ENCODE data around the gene NFIB. TPM values are rescaled to one million over a fixed set of nuclear protein-coding genes. Genes with fewer than 3 reads are reported as not detected.

The NFIB gene
- total RNA-seq, 1 donor from 2014 or later: 11.6 TPM

DNA sequence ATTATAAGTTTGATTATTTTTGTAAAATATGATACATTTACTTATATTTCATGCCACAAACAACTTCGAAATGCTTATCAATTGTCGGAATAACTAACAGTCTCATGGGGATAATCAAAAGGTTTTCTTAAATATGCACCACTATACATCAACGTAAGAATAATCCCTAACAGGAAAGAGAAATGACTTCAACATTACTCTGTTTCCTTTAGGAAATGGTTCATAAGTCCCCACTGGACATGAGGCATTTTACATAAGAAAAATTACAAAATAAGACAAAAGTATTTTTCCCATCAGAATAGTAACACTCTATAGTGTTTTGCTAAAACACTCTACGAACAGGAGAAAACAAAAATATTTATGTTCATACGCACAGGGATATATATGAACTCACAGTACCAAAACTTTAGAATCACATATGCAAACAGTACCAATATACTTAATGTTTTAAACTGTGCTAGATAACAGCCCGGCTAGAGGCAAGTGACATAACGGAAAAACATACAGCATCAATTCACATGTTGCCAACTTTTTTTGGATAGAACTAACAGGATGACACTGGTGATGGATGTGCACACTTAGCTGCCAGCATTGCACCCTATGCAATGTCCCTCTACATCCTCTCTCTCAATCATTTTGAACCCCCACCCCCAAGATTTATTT, 120.5 kb downstream of the NFIB start:
- Histone ChIP-seq H3K4me3 (ENCODE audit: low read depth, low read length) (no peak overlapping the region), H3K27me3 (ENCODE audit: control insufficient read depth, insufficient read depth, low read length) (no peaks in the 10 kb centered on the region), H3K36me3 (ENCODE audit: control insufficient read depth, insufficient read depth, low read length) (no peaks in the 10 kb centered on the region)
- DNase-seq (ENCODE audit: low read depth) (no peak), FAIRE-seq (no peak)
- TF ChIP-seq, protein P1, sequence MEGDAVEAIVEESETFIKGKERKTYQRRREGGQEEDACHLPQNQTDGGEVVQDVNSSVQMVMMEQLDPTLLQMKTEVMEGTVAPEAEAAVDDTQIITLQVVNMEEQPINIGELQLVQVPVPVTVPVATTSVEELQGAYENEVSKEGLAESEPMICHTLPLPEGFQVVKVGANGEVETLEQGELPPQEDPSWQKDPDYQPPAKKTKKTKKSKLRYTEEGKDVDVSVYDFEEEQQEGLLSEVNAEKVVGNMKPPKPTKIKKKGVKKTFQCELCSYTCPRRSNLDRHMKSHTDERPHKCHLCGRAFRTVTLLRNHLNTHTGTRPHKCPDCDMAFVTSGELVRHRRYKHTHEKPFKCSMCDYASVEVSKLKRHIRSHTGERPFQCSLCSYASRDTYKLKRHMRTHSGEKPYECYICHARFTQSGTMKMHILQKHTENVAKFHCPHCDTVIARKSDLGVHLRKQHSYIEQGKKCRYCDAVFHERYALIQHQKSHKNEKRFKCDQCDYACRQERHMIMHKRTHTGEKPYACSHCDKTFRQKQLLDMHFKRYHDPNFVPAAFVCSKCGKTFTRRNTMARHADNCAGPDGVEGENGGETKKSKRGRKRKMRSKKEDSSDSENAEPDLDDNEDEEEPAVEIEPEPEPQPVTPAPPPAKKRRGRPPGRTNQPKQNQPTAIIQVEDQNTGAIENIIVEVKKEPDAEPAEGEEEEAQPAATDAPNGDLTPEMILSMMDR (IDR thresholded peaks at IDR 0.05; ENCODE audit: insufficient read depth, low read length, severe bottlenecking): no peak

DNA sequence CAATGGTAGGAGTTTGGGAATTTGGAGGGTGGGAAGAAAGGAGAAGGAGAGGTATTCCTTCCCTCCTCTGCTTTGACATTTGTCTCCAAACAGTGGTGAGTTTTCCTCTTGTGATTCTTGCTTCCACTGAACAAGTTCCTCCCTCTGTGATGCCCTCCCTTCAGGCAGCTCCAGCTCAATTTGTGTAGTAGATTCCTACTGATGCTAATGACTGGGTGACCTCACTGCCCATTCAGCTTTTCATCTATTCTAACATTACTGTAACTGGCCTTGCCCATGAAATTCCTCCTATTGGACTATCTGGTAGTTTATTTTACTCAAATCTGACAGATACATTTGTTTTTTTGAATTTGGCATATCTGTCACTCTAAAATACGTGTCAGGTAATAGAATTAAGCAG, 121.4 kb downstream of the NFIB start:
- no peak for FAIRE-seq
- Histone ChIP-seq H3K4me3 (ENCODE audit: low read depth, low read length) (no peak overlapping the region), H3K27me3 (ENCODE audit: control insufficient read depth, insufficient read depth, low read length) (no peaks in the 10 kb centered on the region), H3K36me3 (ENCODE audit: control insufficient read depth, insufficient read depth, low read length) (no peaks in the 10 kb centered on the region)
- DNase-seq (ENCODE audit: low read depth): no peak
- TF ChIP-seq, protein P1 (IDR thresholded peaks at IDR 0.05; ENCODE audit: insufficient read depth, low read length, severe bottlenecking): no peak

DNA sequence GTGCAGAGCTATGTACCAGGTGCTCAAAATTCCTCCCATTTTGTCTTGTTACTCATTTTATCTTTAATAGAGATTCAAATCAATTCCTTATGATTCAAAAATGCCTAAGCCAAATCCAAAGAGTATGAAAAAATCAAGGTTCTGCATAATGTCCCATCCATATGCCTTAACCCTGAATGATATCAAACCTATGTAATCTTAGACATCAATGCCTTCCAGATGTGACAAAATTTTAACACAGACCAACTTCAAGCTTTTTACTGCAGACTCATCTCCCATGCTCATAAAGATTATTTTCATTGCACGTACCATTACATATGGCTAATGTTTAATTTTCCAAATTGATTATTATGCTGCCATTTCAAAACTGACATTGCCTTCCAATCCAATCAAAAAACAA, 122.4 kb downstream of the NFIB start:
- TF ChIP-seq, protein P1 (IDR thresholded peaks at IDR 0.05; ENCODE audit: insufficient read depth, low read length, severe bottlenecking): no peak
- H3K4me3 ChIP-seq (ENCODE audit: low read depth, low read length): no peak overlapping the region
- no peaks in the 10 kb centered on the region for H3K27me3 ChIP-seq (ENCODE audit: control insufficient read depth, insufficient read depth, low read length)
- no peak for FAIRE-seq
- DNase-seq (ENCODE audit: low read depth): no peak
- no peaks in the 10 kb centered on the region for H3K36me3 ChIP-seq (ENCODE audit: control insufficient read depth, insufficient read depth, low read length)

DNA sequence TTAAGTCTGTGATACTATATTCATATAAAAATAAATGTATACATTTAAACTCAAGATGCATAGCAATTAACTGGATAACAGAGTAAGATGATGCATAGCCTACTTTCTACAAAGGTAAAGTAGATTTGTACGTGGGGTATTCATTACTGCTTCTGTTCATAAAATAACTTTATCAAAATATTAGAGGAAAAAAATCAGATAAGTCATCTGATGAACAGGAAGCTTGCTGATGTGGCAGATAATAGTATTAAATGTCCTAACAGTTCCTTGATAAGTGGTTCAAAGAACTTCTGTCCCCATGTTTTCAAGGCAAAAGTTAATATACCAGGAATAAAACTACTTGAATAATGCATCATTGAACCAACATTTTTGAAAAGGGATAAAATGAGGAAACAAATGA, 123.7 kb downstream of the NFIB start:
- Histone ChIP-seq H3K27me3 (ENCODE audit: control insufficient read depth, insufficient read depth, low read length) (no peaks in the 10 kb centered on the region), H3K36me3 (ENCODE audit: control insufficient read depth, insufficient read depth, low read length) (no peaks in the 10 kb centered on the region), H3K4me3 (ENCODE audit: low read depth, low read length) (no peak overlapping the region)
- DNase-seq (ENCODE audit: low read depth) (no peak), FAIRE-seq (no peak)
- TF ChIP-seq, protein P1 (IDR thresholded peaks at IDR 0.05; ENCODE audit: insufficient read depth, low read length, severe bottlenecking): no peak

DNA sequence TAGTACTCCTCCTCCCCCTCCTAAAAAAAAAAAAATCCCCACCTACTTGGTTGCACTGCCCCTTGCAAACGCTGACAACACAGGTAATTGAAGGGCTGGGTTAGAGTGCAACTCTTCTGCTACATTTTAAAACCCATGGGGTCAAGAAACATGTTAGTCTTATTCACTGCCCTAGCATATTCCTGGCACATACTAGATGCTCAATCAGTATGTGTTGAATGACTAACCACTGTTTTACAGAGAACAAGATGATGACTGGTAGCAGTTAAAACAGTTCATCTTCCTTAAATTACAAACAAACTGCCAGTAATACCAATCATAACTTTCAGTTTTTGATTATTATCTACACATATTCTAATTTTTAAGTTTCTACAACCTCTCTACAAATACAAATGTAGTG, 124.4 kb downstream of the NFIB start:
- FAIRE-seq (no peak), DNase-seq (ENCODE audit: low read depth) (no peak)
- Histone ChIP-seq H3K36me3 (ENCODE audit: control insufficient read depth, insufficient read depth, low read length) (no peaks in the 10 kb centered on the region), H3K27me3 (ENCODE audit: control insufficient read depth, insufficient read depth, low read length) (no peaks in the 10 kb centered on the region), H3K4me3 (ENCODE audit: low read depth, low read length) (no peak overlapping the region)
- TF ChIP-seq, protein P1 (IDR thresholded peaks at IDR 0.05; ENCODE audit: insufficient read depth, low read length, severe bottlenecking): no peak

DNA sequence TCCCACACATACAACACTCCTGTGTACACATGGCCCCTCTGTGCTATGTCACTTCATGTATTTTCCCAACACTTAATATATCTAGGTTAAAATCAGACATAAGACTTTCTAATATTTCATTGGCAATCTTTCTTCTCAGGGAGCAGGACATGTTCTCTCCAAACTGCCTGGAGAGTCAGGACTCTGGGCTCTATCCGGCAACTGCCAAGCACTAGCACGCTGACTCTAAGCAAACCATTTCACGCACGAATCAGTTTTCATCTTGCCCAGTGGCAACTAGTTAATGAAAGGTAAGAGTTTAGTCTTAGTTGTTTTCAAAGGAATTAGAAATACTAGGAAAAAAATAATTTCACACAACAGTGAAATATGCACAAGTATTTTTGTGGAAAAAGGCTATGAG, 124.8 kb downstream of the NFIB start:
- no peak for FAIRE-seq
- TF ChIP-seq, protein P1 (IDR thresholded peaks at IDR 0.05; ENCODE audit: insufficient read depth, low read length, severe bottlenecking): no peak
- DNase-seq (ENCODE audit: low read depth): no peak
- Histone ChIP-seq H3K4me3 (ENCODE audit: low read depth, low read length) (no peak overlapping the region), H3K27me3 (ENCODE audit: control insufficient read depth, insufficient read depth, low read length) (no peaks in the 10 kb centered on the region), H3K36me3 (ENCODE audit: control insufficient read depth, insufficient read depth, low read length) (no peaks in the 10 kb centered on the region)

Data from bronchial epithelial cell (primary cell).